MCF 10A (cell line): ENCODE measurements around the gene NTPCR. TPM values are rescaled to one million over a fixed set of nuclear protein-coding genes. Genes with fewer than 3 reads are reported as not detected.

ENCODE experiments used
- BruUV-seq: library from RNA; stranded (reverse); fragments of 400-500 nt; replicated peaks from 2 replicates; lab custom pipeline; 2021; lab: Mats Ljungman, UMichigan
- CTCF ChIA-PET: fragments of 300-600 bp; sonication (Branson Sonifier 250); formaldehyde crosslinking; extraction: SDS; loops from one replicate; lab custom pipeline; 2021; ENCODE audit warnings: antibody characterized with exemption, inconsistent platforms; lab: Yijun Ruan, JAX
- POLR2A ChIA-PET: fragments of 300-600, 350-650 bp; sonication (Branson Sonifier 250); formaldehyde crosslinking; extraction: SDS; loops from one replicate; lab custom pipeline; 2020; ENCODE audit warnings: antibody characterized with exemption, inconsistent platforms; lab: Yijun Ruan, JAX
- DNase-seq: peaks from one replicate; pipeline ENCODE4 v3.0.0-alpha.2; 2018; ENCODE audit not compliant: unreplicated experiment
- H3K27ac Mint-ChIP-seq: one replicate; pipeline ENCODE4 v1.8.0; 2022; ENCODE audit warnings: mild to moderate bottlenecking, low read depth, mixed read lengths; ENCODE audit not compliant: unreplicated experiment
- H3K27me3 Mint-ChIP-seq: one replicate; pipeline ENCODE4 v1.8.0; 2022; ENCODE audit warnings: mixed read lengths; ENCODE audit not compliant: insufficient read depth, unreplicated experiment
- H3K36me3 Mint-ChIP-seq: one replicate; pipeline ENCODE4 v1.8.0; 2022; ENCODE audit warnings: mild to moderate bottlenecking, moderate library complexity, mixed read lengths; ENCODE audit not compliant: insufficient read depth, unreplicated experiment
- H3K4me1 Mint-ChIP-seq: one replicate; pipeline ENCODE4 v1.8.0; 2022; ENCODE audit warnings: mixed read lengths; ENCODE audit not compliant: insufficient read depth, unreplicated experiment
- H3K4me3 Mint-ChIP-seq: one replicate; pipeline ENCODE4 v1.8.0; 2022; ENCODE audit warnings: mild to moderate bottlenecking, moderate library complexity, mixed read lengths; ENCODE audit not compliant: unreplicated experiment
- H3K9me3 Mint-ChIP-seq: one replicate; pipeline ENCODE4 v1.8.0; 2022; ENCODE audit warnings: mixed read lengths; ENCODE audit not compliant: unreplicated experiment
- CTCF ChIP-seq: fragments of 200-600 bp; IDR thresholded peaks from one replicate; pipeline ENCODE4 v1.8.0; 2022; ENCODE audit warnings: antibody characterized with exemption, mild to moderate bottlenecking; ENCODE audit not compliant: unreplicated experiment
- intact Hi-C: fragments of 100-400 bp; cut with micrococcal nuclease; formaldehyde crosslinking; loops from 2 replicates; pipeline ENCODE4 v1.14.1; 2022
- total RNA-seq: library from RNA; stranded (reverse); gene quantifications from 2 replicates; pipeline ENCODE4 v1.2.3, GENCODE V29; 2022

The NTPCR gene
- total RNA-seq, 1 experiment from 2014 or later = 129 TPM

DNA sequence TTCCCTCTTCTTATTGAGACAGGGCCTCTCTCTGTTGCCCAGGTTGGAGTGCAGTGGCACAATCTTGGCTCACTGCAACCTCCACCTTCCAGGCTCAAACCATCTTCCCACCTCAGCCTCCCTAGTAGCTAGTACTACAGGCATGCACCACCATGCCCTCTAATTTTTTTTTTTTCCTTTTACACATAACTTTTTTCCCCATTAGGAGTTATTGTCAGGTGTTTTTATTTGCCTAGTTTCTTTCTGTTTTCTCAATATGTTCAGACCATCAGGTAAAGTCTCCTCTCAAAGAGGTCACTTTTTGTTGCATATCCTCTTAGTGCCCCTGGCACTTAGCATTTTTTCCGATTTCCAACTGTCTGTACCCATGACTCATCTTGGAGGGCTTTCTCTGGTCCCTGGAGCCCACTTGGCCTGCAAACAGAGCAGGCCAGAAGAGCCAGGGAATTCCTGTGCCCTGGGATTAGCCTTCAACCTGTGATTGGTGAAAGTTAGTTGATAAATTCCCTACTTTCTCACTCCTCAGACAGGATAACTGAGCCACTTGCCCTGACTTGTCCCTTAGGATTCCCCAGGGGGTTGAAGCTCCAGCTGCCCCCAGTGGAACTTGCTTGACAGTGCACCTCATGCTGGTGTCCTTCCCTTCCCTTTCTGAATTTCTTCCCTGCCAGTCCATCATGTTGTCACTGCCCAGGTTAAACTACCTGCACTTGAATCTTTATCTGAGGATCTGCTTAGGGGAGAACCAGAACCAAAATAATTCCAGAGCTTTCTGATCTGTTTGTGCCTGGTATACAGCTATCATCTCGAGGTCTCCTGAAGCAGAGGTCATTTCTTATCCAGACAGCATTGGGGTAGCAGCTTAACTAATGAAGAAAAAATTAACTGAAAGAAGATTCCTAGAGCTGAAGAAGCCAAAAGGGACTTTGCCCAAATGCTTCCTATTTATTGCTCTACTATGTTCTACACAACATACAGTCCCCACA lies 2.4 kb downstream of the NTPCR start:
- Mint-ChIP-seq H3K4me3 (peak overlapping the region; percentile 89), H3K36me3 (peaks cover 34% of the 10 kb centered on the region), H3K9me3 (peaks cover 5% of the 10 kb centered on the region), H3K27ac (peak overlapping the region; percentile 84), H3K4me1 (peaks cover 37% of the 10 kb centered on the region), H3K27me3 (no peaks in the 10 kb centered on the region)
- DNase-seq = peak; percentile 93
- peak; percentile 93 for TF ChIP-seq CTCF
- POLR2A ChIA-PET = interaction anchor here (0.6 to 3.3 kb wide), 17 partner anchors 9 to 1600 kb away, joined by 3 to 24 read pairs (median 4); partner anchors contain the start of gene SIPA1L2
- CTCF ChIA-PET = interaction anchor here (0.6 to 2.6 kb wide), 32 partner anchors 10 to 1469 kb away, joined by 3 to 12 read pairs (median 4); partner anchors contain the start of gene SIPA1L2
- intact Hi-C loops = loop anchor here (1.0 to 5.0 kb wide), 6 partner anchors 86 to 323 kb away; partner anchors contain the start of gene SIPA1L2
- no TSS peak for BruUV-seq

DNA sequence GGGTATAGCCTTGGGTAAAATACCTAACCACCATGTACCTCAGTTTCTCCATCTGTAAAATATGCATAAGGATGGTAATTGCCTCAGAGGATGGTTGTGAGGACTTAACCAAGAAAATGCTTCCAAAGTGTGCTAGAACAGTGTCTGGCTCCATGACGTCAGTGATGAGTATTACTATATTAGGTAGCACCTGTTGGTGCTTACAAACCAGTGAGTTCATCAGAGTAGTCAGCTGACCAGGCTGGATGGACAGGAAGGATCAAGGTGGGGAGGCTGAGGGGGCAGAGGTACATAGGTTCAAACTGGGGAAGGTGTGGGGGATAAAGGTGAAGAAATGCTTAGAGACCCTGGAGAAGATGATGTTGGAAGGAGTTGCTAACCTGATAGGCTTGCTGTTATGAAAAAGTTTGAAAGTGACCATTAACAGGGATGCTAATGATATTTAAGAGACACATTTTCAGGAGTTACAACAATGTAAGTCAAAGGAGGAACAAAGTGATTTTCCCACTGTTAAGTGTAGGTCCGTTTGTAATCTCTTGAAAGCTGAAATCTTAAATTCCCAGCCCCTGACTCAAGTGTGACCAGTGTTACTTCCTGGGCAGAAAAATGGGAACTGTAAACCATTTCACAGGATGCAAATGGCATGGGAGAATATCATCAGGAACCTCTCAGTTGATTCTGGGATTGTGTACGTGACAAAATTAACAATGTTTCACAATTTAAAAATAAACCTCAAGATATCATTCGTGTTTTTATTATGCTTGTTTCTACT lies 4.4 kb downstream of the NTPCR start:
- H3K36me3 Mint-ChIP-seq = peaks cover 54% of the 10 kb centered on the region
- intact Hi-C loops = loop anchor here (5.0 kb wide), 2 partner anchors 87 to 288 kb away; no protein-coding TSS in a partner anchor
- H3K4me1 Mint-ChIP-seq = peaks cover 40% of the 10 kb centered on the region
- no peak for TF ChIP-seq CTCF
- H3K9me3 Mint-ChIP-seq = peaks cover 16% of the 10 kb centered on the region
- peak overlapping the region; percentile 13 for H3K27ac Mint-ChIP-seq
- DNase-seq = no peak
- BruUV-seq = no TSS peak
- no peak overlapping the region for H3K4me3 Mint-ChIP-seq
- CTCF ChIA-PET = no interaction called here
- H3K27me3 Mint-ChIP-seq = no peaks in the 10 kb centered on the region
- POLR2A ChIA-PET = interaction anchor here (0.6 to 3.3 kb wide), 4 partner anchors 8 to 466 kb away, joined by 3 to 14 read pairs (median 4); no protein-coding TSS in a partner anchor

GRCh38 chr1:232956081-232956480 lies 5.7 kb downstream of the NTPCR start:
- CTCF ChIA-PET = interaction anchor here (0.6 kb wide), 2 partner anchors 206 to 1541 kb away, joined by 3 read pairs; no protein-coding TSS in a partner anchor
- intact Hi-C loops = no loop called here

More at GRCh38 chr1:232956081-232956480, 5.7 kb downstream of the NTPCR start:
- H3K4me3 Mint-ChIP-seq = no peak overlapping the region
- H3K36me3 Mint-ChIP-seq = peaks cover 67% of the 10 kb centered on the region
- no TSS peak for BruUV-seq
- H3K4me1 Mint-ChIP-seq = peaks cover 36% of the 10 kb centered on the region
- no peaks in the 10 kb centered on the region for H3K27me3 Mint-ChIP-seq
- POLR2A ChIA-PET = interaction anchor here (1.3 to 1.5 kb wide), 3 partner anchors 9 to 157 kb away, joined by 3 to 4 read pairs (median 4); no protein-coding TSS in a partner anchor
- no peak for TF ChIP-seq CTCF
- no peak overlapping the region for H3K27ac Mint-ChIP-seq
- peaks cover 16% of the 10 kb centered on the region for H3K9me3 Mint-ChIP-seq
- DNase-seq = no peak
